ENCODE results near the gene SLC25A44. TPM values are rescaled to one million over a fixed set of nuclear protein-coding genes. Genes with fewer than 3 reads are reported as not detected.

The SLC25A44 gene
- total and polyA plus RNA-seq, 2 donors (not counting 1 experiment from before 2014, with no cell fraction given) = 14.9 to 27.2 TPM

- peak within 1 kb of the TSS; percentile 6 for H3K4me3 Mint-ChIP-seq
- intact Hi-C loops (cut with micrococcal nuclease) = no loop called here
- peaks cover 18% of the 10 kb centered on the region for H3K4me1 Mint-ChIP-seq
- Histone ChIP-seq H2AFZ (ENCODE audit: insufficient read depth, low read depth, low read length, poor library complexity, severe bottlenecking) (no peak within 1 kb of the TSS), H3K4me1 (ENCODE audit: control insufficient read depth in 2 of 2, insufficient read depth in 2 of 2, low read length in 2 of 2) (peaks cover 14 to 15% of the 10 kb centered on the region in 2 donors), H3K36me3 (replicated peaks in 1 of 2; ENCODE audit: control extremely low read depth in 1 of 2, control insufficient read depth in 1 of 2, extremely low read depth in 1 of 2, insufficient read depth in 2 of 2, low read length in 1 of 2) (peaks cover 0 to 27% of the 10 kb centered on the region in 2 experiments), H4K20me1 (ENCODE audit: control insufficient read depth, insufficient read depth, low read length, poor library complexity, severe bottlenecking) (no peaks in the 10 kb centered on the region), H3K79me2 (ENCODE audit: control insufficient read depth, insufficient read depth, low read length) (no peaks in the 10 kb centered on the region), H3K27me3 (replicated peaks in 1 of 4; ENCODE audit: control extremely low read depth in 1 of 4, control insufficient read depth in 3 of 4, insufficient read depth in 4 of 4, low read length in 3 of 4) (peaks cover 0 to 12% (median 0%) of the 10 kb centered on the region in 4 experiments), H3K4me3 (ENCODE audit: control extremely low read depth in 1 of 5, extremely low read depth in 1 of 5, insufficient read depth in 1 of 5, low read depth in 2 of 5, low read length in 4 of 5) (no peak within 1 kb of the TSS), H3K4me2 (replicated peaks; ENCODE audit: low read depth, low read length, poor library complexity, severe bottlenecking) (no peak within 1 kb of the TSS), H3K27ac (ENCODE audit: low read length in 2 of 2) (no peak within 1 kb of the TSS), H3K9ac (ENCODE audit: low read length) (no peak within 1 kb of the TSS), H3K9me3 (ENCODE audit: control extremely low read depth in 1 of 3, control insufficient read depth in 2 of 3, insufficient read depth in 1 of 3, low read length in 2 of 3) (peaks cover 0 to 3% (median 0%) of the 10 kb centered on the region in 3 donors)
- no peak for ATAC-seq (ENCODE audit: low read depth)
- CTCF ChIA-PET = interaction anchor here (1.4 kb wide), 1 partner anchor 102 kb away, joined by 3 read pairs; no protein-coding TSS in a partner anchor
- TF ChIP-seq EZH2 (IDR thresholded peaks at IDR 0.05; ENCODE audit: borderline replicate concordance, insufficient read depth, low read depth, low read length, poor library complexity, severe bottlenecking) (no peak), CTCF (IDR thresholded peaks at IDR 0.05) (no peak)
- WGBS (ENCODE audit: insufficient coverage) = 90% methylated on average over 14 of the region's 16 CpGs
- H3K9me3 Mint-ChIP-seq (ENCODE audit: insufficient read depth) = no peaks in the 10 kb centered on the region
- DNase-seq = no peak
- H3K27me3 Mint-ChIP-seq = peaks cover 7% of the 10 kb centered on the region
- H3K27ac Mint-ChIP-seq = no peak within 1 kb of the TSS
- POLR2A ChIA-PET = no interaction called here
Observed at GRCh38 chr1:156247460-156248322, 53.8 kb downstream of the SLC25A44 start, which contains the start of gene PAQR6. PAQR6 (minus strand) TSS chr1:156248056; CDS start chr1:156246731, 1,325 bp downstream.

- H3K4me1 ChIP-seq (ENCODE audit: control insufficient read depth in 2 of 2, insufficient read depth in 2 of 2, low read length in 2 of 2) = peaks cover 14 to 15% of the 10 kb centered on the region in 2 donors
- no peak for DNase-seq
- intact Hi-C loops (cut with micrococcal nuclease) = no loop called here
- H3K4me2 ChIP-seq (replicated peaks; ENCODE audit: low read depth, low read length, poor library complexity, severe bottlenecking) = no peak overlapping the region
- Mint-ChIP-seq H3K9me3 (ENCODE audit: insufficient read depth) (no peaks in the 10 kb centered on the region), H3K27me3 (peaks cover 7% of the 10 kb centered on the region), H3K4me1 (peaks cover 18% of the 10 kb centered on the region), H3K27ac (no peak overlapping the region), H3K4me3 (peak overlapping the region; percentile 6)
- WGBS (ENCODE audit: insufficient coverage) = no CpG with 5 or more reads among the region's 4 CpGs
- no peaks in the 10 kb centered on the region for H3K79me2 ChIP-seq (ENCODE audit: control insufficient read depth, insufficient read depth, low read length)
- no peaks in the 10 kb centered on the region for H4K20me1 ChIP-seq (ENCODE audit: control insufficient read depth, insufficient read depth, low read length, poor library complexity, severe bottlenecking)
- CTCF ChIA-PET = interaction anchor here (1.4 kb wide), 1 partner anchor 102 kb away, joined by 3 read pairs; no protein-coding TSS in a partner anchor
- POLR2A ChIA-PET = no interaction called here
- TF ChIP-seq CTCF (IDR thresholded peaks at IDR 0.05) (no peak), EZH2 (IDR thresholded peaks at IDR 0.05; ENCODE audit: borderline replicate concordance, insufficient read depth, low read depth, low read length, poor library complexity, severe bottlenecking) (no peak)
- H3K9ac ChIP-seq (ENCODE audit: low read length) = no peak overlapping the region
- no peak overlapping the region for H3K4me3 ChIP-seq (ENCODE audit: control extremely low read depth in 1 of 5, extremely low read depth in 1 of 5, insufficient read depth in 1 of 5, low read depth in 2 of 5, low read length in 4 of 5)
- H3K27me3 ChIP-seq (replicated peaks in 1 of 4; ENCODE audit: control extremely low read depth in 1 of 4, control insufficient read depth in 3 of 4, insufficient read depth in 4 of 4, low read length in 3 of 4) = peaks cover 0 to 12% (median 0%) of the 10 kb centered on the region in 4 experiments
- ATAC-seq (ENCODE audit: low read depth) = no peak
- H3K27ac ChIP-seq (ENCODE audit: low read length in 2 of 2) = no peak overlapping the region
- H3K36me3 ChIP-seq (replicated peaks in 1 of 2; ENCODE audit: control extremely low read depth in 1 of 2, control insufficient read depth in 1 of 2, extremely low read depth in 1 of 2, insufficient read depth in 2 of 2, low read length in 1 of 2) = peaks cover under 1 to 33% of the 10 kb centered on the region in 2 experiments
- H2AFZ ChIP-seq (ENCODE audit: insufficient read depth, low read depth, low read length, poor library complexity, severe bottlenecking) = no peak overlapping the region
- H3K9me3 ChIP-seq (ENCODE audit: control extremely low read depth in 1 of 3, control insufficient read depth in 2 of 3, insufficient read depth in 1 of 3, low read length in 2 of 3) = peaks cover 0 to 3% (median 0%) of the 10 kb centered on the region in 3 donors
Observed at GRCh38 chr1:156248323-156248683, 54.4 kb downstream of the SLC25A44 start.
